Parathyroid adenoma (tissue), 2 donors: ENCODE results near the gene SLC34A3.

Experiments
- H2AFZ ChIP-seq: fragments of 300-600 bp; sonication (generic); one replicate; pipeline ENCODE4 v1.7.0; 2017; ENCODE audit warnings: antibody characterized with exemption, mild to moderate bottlenecking
- H3K27ac ChIP-seq: fragments of 300-600 bp; sonication (generic); one replicate; pipeline ENCODE4 v1.7.0; 2017
- H3K27me3 ChIP-seq: fragments of 300-600 bp; sonication (generic); one replicate; pipeline ENCODE4 v1.7.0; 2017; ENCODE audit warnings: low read length; ENCODE audit not compliant: control insufficient read depth, insufficient read depth
- H3K36me3 ChIP-seq: fragments of 300-600 bp; sonication (generic); one replicate; pipeline ENCODE4 v1.7.0; 2017; ENCODE audit warnings: low read length; ENCODE audit not compliant: control insufficient read depth, insufficient read depth
- H3K4me1 ChIP-seq: fragments of 300-600 bp; sonication (generic); one replicate; pipeline ENCODE4 v1.7.0; 2017; ENCODE audit warnings: control low read depth
- H3K4me2 ChIP-seq: fragments of 300-600 bp; sonication (generic); one replicate; pipeline ENCODE4 v1.7.0; 2017; ENCODE audit warnings: low read length
- H3K4me3 ChIP-seq: fragments of 300-600 bp; sonication (generic); one replicate; pipeline ENCODE4 v1.7.0; 2017; ENCODE audit warnings: low read depth, low read length
- H3K79me2 ChIP-seq: fragments of 300-600 bp; sonication (generic); one replicate; pipeline ENCODE4 v1.7.0; 2017; ENCODE audit warnings: control low read depth
- H3K9ac ChIP-seq: fragments of 300-600 bp; sonication (generic); one replicate; pipeline ENCODE4 v1.7.0; 2017; ENCODE audit warnings: mild to moderate bottlenecking
- H3K9me3 ChIP-seq: fragments of 300-600 bp; sonication (generic); one replicate; pipeline ENCODE4 v1.7.0; 2017; ENCODE audit warnings: low read length; ENCODE audit not compliant: control insufficient read depth
- CTCF ChIP-seq: fragments of 300-600 bp; sonication (generic); IDR thresholded peaks from one replicate; pipeline ENCODE4 v1.7.0; 2017; ENCODE audit warnings: antibody characterized with exemption, mild to moderate bottlenecking
- donor health status: primary hyperparathyroidism.

SLC34A3 gene

DNA sequence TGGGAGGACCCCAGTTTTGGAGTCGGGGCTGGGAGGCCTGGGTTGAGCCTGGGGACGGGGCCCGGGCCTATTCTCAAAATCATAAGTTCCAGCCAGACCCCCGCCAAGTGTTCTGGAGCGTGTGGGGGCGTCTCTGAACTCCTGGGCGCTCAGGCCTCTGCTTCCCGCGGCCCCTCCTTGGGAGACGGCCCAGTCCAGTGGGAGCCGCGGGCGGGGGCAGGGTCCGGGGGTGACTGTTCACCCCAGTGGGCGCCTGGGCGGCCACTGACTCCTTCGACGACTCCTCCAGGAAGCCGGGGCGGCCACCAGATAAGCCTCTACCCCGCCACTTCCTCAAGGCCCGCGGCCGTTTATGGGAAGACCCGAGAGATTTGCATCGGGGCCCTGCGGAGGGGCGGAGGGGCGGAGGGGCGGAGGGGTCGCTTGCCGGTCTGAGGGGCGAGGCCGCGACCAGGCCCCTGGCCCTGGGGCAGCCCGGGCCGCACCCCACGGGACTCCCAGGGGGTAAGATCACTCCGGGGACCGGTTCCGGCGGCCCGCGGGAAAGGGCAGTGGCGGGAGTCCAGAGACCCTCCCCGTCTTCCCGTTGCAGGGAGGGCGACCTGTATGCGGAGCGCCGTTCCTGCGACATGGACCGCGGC, 47.5 kb downstream of the SLC34A3 start:
- H3K4me3 ChIP-seq = peak overlapping the region; percentile 13
- H3K79me2 ChIP-seq = no peaks in the 10 kb centered on the region
- peak overlapping the region; percentile 49 for H3K4me2 ChIP-seq
- H3K36me3 ChIP-seq = no peaks in the 10 kb centered on the region
- peak overlapping the region; percentile 69 for H3K27ac ChIP-seq
- no peak overlapping the region for H3K9ac ChIP-seq
- H2AFZ ChIP-seq = no peak overlapping the region
- H3K27me3 ChIP-seq = no peaks in the 10 kb centered on the region
- no peaks in the 10 kb centered on the region for H3K9me3 ChIP-seq
- no peaks in the 10 kb centered on the region for H3K4me1 ChIP-seq
- TF ChIP-seq CTCF = no peak

DNA sequence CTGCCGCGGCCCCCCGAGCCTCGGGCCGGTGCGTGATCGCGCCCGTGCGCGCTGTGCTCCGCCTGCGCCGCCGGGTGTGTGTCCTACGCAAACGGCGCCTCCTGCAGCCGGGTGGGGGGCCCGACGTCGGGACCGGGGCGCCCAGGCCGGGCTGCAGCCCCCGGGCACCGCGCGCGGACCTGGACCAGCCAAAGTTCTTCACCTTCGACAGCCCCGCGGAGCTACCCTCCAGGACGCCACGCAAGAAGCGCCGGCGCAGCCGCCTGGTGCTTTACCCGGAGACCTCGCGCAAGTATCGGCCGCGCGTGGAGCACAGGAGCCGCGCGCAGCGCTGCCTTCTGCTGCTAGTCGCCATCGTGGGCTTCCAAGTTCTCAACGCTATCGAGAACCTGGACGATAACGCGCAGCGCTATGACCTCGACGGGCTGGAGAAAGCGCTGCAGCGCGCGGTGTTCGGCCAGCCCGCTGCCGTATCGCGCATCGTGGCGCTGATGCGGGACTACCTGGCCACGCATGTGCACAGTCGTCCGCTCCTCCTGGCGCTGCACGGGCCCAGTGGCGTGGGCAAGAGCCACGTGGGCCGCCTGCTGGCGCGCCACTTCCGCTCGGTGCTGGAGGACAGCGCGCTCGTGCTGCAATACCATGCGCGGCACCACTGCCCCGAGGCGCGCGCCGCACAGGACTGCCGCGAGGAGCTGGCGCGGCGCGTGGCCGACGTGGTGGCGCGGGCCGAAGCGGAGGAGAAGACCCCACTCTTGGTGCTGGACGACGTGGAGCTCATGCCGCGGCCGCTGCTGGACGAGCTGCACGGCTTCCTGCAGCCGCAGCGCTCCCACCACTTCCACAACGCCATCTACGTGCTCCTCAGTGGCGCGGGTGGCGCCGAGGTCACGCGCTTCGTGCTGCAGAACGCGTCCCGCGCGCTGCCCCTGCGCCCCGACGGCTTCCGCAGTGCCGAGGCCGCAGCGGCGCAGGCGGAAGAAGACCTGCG, 48.3 kb downstream of the SLC34A3 start:
- H3K9ac ChIP-seq = no peak overlapping the region
- TF ChIP-seq CTCF = no peak
- no peak overlapping the region for H3K4me3 ChIP-seq
- H3K4me2 ChIP-seq = no peak overlapping the region
- H3K27me3 ChIP-seq = no peaks in the 10 kb centered on the region
- H3K27ac ChIP-seq = no peak overlapping the region
- no peaks in the 10 kb centered on the region for H3K9me3 ChIP-seq
- H3K36me3 ChIP-seq = no peaks in the 10 kb centered on the region
- no peaks in the 10 kb centered on the region for H3K4me1 ChIP-seq
- no peak overlapping the region for H2AFZ ChIP-seq
- no peaks in the 10 kb centered on the region for H3K79me2 ChIP-seq

DNA sequence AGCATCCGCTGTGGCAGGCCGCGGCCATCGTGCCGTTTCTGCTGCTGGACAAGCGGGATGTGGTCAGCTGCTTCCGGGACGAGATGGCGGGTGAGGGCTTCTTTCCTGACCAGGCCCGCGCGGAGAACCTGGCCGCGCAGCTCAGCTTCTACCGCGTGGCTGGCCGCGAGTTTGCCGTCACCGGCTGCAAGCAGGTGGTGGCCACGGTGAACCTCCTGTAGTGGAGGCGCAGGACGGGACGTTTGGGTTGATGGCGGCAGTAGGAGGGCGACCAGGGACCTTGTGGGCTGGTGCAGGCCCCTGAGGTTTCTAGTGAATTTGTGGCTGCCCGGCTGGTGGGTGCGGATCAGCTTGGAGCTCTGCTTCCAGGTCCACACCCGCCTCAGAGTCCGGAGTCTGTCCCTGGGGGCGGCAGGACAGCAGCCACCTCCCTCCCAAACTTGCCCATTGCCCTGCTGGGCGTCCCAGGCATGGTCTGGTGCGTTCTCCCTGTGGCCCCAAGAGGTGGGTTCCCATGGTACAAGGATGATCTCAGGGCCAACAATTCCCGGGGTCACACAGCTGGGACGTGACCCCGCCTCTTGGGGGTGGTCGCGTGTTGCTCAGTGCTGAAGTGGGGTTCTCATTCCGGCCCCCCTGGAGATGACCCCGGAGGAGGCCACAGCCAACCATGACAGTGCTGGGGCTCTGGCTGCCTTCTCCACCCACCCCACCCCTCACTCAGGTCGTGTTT, 49.2 kb downstream of the SLC34A3 start:
- Histone ChIP-seq H3K4me1 (no peaks in the 10 kb centered on the region), H3K4me3 (no peak overlapping the region), H3K79me2 (no peaks in the 10 kb centered on the region), H2AFZ (no peak overlapping the region), H3K4me2 (no peak overlapping the region), H3K27ac (no peak overlapping the region), H3K9me3 (no peaks in the 10 kb centered on the region), H3K36me3 (no peaks in the 10 kb centered on the region), H3K9ac (no peak overlapping the region), H3K27me3 (no peaks in the 10 kb centered on the region)
- TF ChIP-seq CTCF = no peak

GRCh38 chr9:137280474-137281344, 50.0 kb downstream of the SLC34A3 start:
- Histone ChIP-seq H3K4me3 (no peak overlapping the region), H3K27me3 (no peaks in the 10 kb centered on the region), H3K4me2 (no peak overlapping the region), H3K9me3 (no peaks in the 10 kb centered on the region), H3K27ac (no peak overlapping the region), H3K79me2 (no peaks in the 10 kb centered on the region), H3K36me3 (no peaks in the 10 kb centered on the region), H3K4me1 (no peaks in the 10 kb centered on the region), H2AFZ (no peak overlapping the region), H3K9ac (no peak overlapping the region)
- no peak for TF ChIP-seq CTCF
